22Rv1 (cell line): ENCODE measurements around the gene FGF18.

Experiments
- H3K27ac ChIP-seq: fragments of 450-650 bp; 2 replicates; pipeline ENCODE4 v1.5.1; 2017
- ZFX ChIP-seq: fragments of 450-650 bp; IDR thresholded peaks from 2 replicates; pipeline ENCODE4 v1.6.1; 2017; ENCODE audit warnings: antibody characterized with exemption, borderline replicate concordance
- TF ChIP-seq, protein P1 (sequence below): fragments of 450-650 bp; IDR thresholded peaks from 2 replicates; pipeline ENCODE4 v1.5.1; 2017; ENCODE audit warnings: mild to moderate bottlenecking

FGF18 gene

DNA sequence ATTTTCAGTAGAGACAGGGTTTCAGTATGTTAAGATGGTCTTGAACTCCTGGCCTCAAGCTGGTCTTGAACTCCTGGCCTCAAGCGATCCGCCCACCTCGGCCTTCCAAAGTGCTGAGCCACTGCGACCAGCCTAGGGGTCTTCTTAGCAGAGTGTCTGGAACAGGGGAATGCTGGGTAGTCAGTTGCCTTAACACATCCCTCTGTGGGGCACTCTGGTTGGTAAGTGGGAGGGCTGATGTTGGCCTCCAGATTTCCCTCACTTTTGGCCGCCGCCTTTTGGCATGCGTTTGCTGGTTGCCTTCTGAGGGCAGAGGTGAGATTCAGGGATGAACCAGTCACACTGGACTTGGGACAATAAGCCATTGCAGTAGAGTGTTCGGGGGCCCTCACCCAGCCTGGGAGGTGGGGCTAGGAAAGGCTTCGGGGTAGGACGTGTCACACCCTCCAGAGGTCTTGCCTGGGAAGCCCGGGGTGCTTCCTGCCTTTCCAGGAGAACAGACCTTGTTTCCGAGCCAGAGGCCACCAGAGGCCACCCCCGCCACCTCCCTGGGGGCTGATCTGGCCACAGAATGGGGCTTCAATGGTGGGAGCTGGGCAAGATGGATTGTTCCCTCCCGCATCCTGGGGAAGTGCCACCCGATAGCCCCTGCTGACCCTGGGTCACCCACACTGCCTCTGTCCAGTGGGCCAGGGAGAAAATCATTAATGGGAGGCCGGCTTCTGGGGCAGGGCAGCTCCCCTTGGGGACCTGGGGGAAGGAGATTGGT lies 13.3 kb downstream of the FGF18 start:
- TF ChIP-seq ZFX = no peak
- TF ChIP-seq, protein P1, sequence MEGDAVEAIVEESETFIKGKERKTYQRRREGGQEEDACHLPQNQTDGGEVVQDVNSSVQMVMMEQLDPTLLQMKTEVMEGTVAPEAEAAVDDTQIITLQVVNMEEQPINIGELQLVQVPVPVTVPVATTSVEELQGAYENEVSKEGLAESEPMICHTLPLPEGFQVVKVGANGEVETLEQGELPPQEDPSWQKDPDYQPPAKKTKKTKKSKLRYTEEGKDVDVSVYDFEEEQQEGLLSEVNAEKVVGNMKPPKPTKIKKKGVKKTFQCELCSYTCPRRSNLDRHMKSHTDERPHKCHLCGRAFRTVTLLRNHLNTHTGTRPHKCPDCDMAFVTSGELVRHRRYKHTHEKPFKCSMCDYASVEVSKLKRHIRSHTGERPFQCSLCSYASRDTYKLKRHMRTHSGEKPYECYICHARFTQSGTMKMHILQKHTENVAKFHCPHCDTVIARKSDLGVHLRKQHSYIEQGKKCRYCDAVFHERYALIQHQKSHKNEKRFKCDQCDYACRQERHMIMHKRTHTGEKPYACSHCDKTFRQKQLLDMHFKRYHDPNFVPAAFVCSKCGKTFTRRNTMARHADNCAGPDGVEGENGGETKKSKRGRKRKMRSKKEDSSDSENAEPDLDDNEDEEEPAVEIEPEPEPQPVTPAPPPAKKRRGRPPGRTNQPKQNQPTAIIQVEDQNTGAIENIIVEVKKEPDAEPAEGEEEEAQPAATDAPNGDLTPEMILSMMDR = no peak
- no peak overlapping the region for H3K27ac ChIP-seq

DNA sequence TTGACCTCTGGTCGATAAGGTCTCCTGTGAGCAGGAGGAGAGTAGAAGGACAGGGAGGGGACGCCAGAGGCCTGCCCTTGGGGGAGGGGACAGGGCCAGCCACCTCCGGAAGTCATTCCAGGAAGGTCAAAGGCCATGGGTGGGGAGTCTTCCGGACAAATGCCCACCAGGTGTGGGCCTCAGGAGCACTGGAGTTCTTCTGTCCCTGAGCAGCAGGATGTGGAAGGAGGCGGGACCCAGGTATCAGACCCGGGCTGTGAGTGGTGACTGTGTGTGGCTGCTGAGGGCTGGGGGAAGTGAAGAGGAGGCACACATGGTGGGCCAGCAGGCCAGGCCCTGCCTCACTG lies 13.9 kb downstream of the FGF18 start:
- no peak overlapping the region for H3K27ac ChIP-seq
- TF ChIP-seq, protein P1 = no peak
- TF ChIP-seq ZFX = no peak

DNA sequence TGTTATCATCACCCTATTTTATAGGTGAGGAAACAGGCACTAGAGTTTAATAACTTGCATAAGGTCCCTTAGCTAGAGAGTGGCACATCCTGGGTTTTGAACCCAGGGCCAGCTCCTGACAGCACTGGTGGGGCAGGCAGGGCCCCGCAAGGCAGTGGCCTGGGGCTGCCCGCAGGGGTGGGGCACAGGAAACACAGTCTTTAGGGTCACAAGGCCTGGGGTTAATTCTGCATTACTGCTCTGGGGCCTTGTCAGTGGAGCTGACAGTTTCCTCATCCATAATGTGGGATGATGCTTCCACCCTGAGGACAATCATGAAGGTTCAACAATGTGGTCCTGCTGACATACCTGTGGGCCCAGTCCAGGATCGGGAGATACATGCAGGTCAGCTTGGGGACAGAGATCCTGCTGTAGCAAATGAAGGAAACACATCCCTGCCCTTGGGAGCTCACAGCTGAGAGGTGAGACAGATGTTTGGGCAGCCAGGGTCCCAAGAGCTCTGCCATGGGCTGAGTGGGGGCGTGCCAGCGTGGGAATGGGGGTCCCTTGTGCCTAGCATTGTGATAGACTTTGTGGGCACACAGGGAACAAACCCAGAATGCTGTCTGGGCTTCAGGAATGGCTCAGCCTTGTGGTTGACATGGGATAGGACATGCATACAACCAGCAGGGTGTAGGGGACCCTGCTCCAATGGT lies 14.7 kb downstream of the FGF18 start:
- no peak overlapping the region for H3K27ac ChIP-seq
- TF ChIP-seq ZFX = no peak
- TF ChIP-seq, protein P1 = no peak

DNA sequence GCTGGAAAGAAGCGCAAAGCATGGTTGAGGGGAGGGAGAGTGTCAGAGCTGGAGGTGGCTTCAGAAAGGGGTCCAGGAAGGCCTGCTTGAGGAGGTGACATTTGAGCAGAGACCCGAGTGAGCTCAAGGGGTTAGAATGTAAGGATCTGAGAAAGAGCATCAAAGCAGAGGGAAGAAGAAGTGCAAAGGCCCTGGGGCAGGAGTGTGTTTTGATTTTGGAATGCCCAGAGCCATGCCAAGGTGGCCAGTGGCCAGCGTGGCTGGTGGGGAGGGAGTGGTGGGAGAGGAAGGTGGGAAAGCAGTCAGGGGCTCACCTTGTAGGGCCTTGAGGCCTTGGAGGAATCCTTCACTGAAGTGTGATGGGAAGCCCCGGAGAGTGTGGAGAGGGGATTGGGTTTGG lies 15.4 kb downstream of the FGF18 start:
- no peak for TF ChIP-seq ZFX
- no peak overlapping the region for H3K27ac ChIP-seq

DNA sequence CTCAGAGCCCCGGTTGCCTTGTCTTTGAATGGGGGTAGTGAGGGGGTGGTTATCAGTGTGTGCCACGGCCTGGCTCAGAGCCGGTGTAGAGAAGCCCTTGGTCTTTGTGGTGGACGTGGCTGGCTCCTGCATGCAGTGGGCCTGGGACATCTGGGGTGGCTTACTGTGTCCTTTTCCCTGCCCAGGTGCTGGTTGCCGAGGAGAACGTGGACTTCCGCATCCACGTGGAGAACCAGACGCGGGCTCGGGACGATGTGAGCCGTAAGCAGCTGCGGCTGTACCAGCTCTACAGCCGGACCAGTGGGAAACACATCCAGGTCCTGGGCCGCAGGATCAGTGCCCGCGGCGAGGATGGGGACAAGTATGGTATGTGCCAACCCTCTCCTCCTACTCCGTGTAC lies 16.5 kb downstream of the FGF18 start:
- no peak for TF ChIP-seq ZFX
- TF ChIP-seq, protein P1 = no peak
- H3K27ac ChIP-seq = no peak overlapping the region

DNA sequence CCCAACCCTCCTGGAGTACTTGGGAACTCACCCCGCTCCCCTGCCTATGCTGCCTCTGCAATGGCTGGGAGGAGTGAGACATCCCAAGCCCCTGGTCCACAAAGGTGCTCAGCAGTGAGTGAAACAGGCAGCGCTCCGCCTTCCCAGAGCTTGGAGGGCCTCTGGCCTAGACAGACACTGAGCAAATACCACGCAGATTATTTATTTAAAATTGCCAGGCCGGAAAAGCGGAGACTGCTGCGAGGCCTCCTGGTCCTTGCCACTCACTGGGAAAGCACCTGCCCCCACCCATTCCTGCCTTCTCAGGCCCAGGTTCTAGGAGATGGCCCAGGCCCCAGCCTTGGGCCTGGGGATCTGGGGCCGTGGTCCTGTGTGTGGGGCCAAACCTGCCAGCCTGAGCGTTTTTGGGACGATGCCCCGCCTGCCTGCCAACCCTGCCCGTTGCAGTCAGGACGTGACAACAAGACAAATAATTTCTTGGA lies 17.4 kb downstream of the FGF18 start:
- TF ChIP-seq ZFX = no peak
- TF ChIP-seq, protein P1 = no peak
- no peak overlapping the region for H3K27ac ChIP-seq

DNA sequence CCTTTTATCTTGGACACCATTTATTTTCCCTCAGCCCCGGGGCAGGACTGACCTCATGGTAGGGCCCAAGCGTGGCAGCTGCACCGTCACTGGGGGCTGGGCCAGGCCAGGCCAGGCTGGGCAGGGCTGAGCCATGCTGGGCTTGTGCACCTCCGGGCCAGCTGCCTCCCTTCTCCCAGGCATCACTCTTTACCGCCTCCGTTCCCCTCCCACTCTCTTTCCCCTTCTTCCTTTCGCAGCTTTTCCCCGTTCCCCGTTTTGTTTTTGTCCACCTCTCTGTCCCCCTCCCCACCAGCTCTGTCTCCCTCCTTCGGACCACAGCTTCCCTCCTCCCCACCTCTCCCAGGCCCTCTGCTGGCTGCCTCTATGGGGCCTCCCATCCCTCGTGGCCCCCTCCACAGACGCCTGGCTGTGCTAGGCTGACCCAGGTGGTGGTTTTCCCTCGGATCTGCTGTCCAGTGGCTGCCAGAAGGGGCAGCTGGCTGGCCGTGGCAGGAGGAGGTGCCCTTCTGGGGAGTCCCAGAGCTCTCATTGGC lies 17.9 kb downstream of the FGF18 start:
- TF ChIP-seq ZFX = no peak
- TF ChIP-seq, protein P1 = no peak
- no peak overlapping the region for H3K27ac ChIP-seq
